ENCODE measurements around the gene TRERF1.

TRERF1 gene

DNA sequence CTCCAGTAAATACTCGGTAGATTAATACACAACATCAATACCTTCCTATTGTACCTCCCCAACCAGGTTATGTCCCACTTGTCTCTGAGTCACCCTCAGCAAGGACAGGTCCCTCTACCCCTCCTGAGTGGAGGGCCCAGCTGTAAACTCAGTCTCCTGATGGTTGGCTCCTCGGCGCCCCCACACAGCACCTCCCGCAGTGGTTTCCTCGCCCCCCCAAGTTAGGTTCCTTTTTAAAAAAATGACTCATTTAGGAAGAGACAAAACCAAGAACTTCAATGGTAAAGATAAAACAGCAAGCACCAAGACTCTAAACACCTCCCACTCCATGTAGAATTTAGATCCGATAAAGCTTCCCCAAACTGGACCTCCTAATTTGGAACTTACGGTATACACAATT is 83.5 kb downstream of the TRERF1 start:
- in situ Hi-C loops (cut with MboI; ENCODE audit: low sequenced_read_pairs): no loop called here

DNA sequence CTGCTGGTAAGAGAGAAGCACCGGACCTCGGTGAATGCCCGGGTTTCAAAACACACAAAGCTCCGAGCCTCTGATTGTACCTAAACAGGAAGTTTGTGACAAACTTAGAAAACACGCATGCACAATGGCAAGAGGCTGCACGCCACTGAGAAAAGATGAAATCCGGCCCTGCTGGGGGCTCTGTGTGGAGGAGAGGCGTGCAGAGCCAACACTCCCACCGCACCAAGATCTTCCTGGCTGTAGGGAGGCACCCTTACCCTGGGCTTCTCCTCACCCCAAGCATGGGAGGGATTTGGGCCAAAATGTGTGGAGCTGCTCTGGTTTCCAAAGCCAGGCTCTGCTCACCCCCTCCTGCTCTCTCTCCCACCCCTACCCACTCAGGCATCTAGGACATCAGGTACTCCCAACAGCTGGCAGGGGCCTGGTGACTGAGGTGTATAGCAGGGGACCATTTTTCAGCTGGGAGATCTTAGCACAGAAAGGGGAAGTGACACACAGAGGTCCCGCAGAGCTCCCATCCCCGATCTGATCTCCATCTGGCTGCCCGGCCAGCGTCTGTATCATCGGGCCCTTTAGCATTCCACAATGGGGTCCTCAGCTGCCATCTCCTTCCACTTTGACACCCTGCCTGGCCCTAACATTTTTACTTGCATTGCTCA is 84.2 kb downstream of the TRERF1 start:
- in situ Hi-C loops (cut with MboI; ENCODE audit: low sequenced_read_pairs): no loop called here

DNA sequence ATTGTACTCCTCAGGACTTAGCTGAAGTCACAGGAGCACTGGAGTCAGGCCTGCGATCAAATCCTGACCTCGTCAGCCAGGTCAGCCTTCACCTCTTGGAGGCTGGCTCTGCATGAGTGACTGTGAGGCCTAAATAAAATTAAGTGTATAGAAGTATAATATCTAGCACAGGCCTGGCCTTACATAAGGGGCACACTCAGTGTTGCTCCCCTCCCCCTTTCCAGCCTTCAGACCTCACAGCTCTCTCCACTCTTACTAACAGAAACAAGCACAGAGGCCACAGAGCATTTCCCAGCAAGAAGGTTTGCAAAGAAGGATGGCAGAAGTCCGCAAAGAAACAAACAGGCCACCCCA is 84.8 kb downstream of the TRERF1 start:
- in situ Hi-C loops (cut with MboI; ENCODE audit: low sequenced_read_pairs): no loop called here

DNA sequence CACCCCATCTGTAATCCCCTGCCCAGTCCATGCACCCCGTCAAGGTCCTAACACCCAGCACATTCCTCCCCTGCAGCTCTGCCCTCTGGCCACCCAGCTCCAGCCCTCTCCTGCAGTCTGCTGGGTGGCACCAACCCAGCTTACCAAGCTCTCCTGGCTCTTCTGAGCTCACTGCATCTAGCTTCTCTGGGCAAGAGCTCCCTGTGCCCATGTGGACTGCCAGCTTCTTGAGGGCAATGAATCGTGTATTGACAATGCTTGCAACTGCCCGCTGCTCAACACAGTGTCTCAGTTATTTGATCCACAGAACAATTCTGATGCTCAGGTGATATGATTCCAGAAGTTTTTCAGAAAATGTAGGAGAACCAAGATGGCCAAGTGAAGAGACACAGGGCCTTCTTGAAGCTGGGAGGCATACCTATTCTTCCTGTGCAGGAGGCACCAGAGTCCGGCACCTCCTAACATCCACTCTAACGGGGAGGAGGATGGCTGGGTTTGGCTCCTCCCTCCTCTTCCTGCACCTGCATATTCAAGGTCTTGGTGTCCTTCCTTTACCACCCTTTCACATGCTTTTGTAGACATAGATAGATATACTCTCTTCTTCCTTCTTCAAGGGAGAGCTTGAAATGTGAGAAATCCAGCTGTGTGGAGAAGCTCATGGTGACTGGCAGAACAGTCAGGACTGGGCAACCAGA is 85.6 kb downstream of the TRERF1 start:
- in situ Hi-C loops (cut with MboI; ENCODE audit: low sequenced_read_pairs): no loop called here

DNA sequence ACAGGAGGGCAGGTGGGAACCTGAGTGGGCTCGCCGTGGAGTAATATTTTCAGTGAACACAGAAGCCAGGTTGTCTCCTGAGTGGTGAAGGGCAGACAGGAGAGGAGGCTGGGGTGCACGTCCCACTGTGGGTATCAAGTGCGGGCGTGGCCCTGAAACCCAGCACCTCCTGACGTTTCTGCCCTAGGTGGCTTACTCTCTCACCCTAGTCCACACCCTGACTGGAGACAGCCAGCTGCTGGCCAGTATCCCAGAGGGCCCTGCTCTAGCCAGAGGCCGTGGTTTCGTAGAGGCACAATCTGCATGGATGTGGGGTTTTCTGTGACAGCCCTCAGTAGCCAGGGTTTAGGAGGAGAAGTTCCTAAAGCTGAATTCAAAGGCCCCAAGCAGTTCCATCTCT is 86.7 kb downstream of the TRERF1 start:
- in situ Hi-C loops (cut with MboI; ENCODE audit: low sequenced_read_pairs): no loop called here

DNA sequence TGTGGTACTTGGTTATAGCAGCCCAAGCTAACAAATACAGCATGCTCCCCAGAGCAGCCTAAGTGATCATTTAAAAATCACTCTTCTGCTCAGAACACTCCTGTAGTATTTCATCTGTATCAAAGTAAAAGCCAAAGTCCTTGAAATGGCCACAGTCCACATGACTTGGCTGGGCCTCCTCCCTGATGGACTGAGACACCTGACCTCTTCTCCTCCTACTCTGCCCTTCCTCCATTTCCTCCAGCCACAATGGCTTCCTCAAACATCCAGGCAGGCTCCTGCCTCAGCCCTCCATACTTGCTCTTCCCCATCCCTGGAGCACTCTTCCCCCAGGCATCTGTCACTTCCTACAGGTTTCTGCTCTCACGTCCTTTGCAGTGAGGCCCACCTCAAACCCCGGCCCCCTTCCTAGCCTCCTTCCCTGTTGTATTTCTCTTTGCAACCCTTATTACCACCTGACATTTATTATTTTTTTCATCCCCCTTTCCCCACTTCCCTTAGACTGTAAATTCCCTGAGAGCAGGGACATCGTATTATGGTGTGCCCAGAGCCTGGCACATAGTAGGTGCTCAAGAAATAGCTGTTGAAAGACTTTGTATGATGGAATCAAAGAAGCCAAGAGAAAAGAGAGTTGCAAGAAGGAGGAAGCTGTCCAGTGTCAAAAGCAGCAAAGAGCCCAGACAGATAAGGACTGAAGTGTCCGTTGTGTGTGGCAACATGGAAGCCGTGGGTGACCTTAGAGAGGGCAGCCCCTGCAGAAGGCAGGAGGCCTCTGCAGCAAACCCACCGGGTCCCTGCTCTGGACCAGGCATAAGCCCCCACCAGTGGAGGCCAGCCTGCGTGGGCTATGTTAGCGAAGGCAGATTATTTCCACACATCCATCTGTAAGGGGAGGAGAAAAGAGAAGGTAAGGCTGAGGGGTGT is 87.5 kb downstream of the TRERF1 start:
- in situ Hi-C loops (cut with MboI; ENCODE audit: low sequenced_read_pairs): no loop called here

DNA sequence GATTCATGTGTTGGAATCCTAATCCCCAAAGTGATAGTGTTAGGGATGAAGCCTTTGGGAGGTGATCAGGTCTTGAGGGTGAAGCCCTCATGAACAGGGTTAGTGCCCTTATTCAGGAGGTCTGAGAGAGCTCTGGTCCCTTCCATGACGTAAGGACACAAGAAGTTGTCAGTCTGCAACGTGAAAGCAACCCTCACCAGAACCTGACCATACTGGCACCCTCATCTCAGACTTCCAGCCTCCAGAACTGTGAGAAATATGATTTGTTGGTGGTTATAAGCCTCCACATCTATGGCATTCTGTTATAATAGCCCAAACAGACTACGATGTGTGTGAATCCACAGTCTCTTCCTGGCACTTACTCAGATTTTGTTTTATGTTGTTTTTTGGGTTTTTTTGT is 90.7 kb downstream of the TRERF1 start:
- in situ Hi-C loops (cut with MboI; ENCODE audit: low sequenced_read_pairs): no loop called here

DNA sequence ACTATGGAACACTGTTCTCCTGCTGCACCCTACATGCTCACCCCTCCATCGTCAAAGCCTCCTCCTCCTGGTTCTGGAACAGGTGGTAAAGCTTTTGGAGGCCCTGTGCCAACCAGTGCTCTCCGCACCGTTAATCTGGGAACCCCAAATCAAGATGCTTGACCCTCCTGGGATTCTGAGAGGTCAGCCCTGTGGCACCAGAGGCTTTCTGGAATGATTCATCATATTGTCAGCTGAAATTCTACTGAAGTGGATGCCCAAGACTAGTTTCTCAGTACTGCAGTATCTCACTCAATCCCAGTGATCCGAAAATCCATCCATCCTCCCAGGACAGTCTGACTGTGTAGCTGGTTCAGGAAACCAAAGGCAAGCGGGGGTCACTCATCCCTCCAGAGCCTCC is 92.7 kb downstream of the TRERF1 start:
- in situ Hi-C loops (cut with MboI; ENCODE audit: low sequenced_read_pairs): no loop called here

DNA sequence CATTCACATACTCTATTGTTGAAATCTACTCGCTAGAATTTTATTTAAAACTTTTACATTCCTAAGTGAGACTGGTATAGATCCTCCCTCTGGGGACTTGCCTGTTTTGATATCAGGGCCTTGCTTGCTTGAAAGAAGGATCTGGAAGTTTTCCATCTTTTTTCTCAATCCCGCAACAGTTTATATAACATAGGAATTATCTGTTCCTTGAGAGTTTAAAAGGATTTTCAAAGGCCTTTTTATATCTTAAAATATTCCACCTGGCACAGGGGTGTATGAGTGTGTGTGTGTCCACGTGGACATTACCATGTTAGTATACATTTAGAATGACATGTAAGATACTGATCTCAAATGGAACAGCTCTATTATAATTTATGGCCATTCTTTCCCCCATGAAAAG is 96.3 kb downstream of the TRERF1 start:
- in situ Hi-C loops (cut with MboI; ENCODE audit: low sequenced_read_pairs): no loop called here

DNA sequence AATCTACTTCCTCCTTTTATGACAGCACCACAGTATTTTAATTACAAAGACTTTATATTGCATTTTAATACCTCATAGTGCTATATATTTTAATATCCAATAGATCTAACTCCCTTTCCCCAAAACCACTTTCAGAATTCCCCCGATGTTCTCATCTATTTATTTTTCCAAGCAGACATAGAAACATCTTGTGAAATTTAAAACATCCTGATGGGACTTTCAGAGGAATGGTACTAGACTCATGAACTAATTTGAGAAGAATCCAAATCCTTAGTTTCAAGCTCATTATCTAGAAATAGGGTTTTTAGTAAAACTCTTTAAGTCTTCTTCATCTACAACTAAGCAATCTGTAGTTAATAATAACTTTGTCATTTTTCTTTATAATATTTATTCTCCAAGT is 97.0 kb downstream of the TRERF1 start:
- in situ Hi-C loops (cut with MboI; ENCODE audit: low sequenced_read_pairs): no loop called here

DNA sequence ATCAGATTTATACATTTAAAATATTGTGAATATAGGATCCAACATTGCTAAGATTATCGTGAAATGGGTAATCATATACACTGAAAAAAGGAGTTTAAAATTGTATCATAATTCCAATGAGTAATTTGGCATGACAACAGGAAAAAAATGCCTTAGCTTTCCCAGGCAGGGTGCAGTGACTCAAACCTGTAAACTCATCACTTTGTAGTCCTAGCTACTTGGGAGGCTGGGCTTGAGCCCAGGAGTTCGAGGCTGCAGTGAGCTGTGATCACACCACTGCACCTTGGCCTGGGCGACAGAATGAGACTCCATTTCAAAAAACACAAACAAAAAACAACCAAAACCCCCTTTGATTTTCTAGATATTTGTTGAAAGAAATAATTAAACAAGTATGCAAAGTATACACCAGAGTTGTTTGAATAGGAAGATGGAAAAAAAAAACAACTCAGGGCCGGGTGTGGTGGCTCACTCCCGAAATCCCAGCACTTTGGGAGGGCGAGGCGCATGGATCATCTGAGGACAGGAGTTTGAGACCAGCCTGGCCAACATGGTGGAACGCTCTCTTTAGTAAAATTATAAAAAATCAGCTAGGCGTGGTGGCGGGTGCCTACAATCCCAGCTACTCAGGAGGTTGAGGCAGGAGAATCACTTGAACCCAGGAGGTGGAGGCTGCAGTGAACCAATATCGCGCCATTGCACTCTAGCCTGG is 98.7 kb downstream of the TRERF1 start:
- in situ Hi-C loops (cut with MboI; ENCODE audit: low sequenced_read_pairs): no loop called here

DNA sequence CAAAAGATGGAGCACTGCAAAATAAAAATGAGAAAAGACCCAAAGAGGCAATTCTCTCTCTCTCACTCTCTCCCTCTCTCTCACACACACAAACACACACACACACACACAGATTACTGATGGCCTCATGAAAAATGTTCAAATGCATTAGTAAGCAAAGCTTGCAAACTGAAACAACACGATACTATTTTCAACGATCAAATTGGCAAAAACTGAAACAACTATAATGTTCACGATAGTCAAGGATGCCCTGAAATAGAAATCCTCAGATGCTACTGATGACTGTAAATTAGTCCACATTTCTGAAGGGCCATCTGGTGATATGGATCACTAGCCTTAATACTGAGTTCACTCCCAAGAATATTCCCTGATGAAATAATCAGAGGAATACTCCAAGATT is 100.8 kb downstream of the TRERF1 start:
- in situ Hi-C loops (cut with MboI; ENCODE audit: low sequenced_read_pairs): no loop called here

DNA sequence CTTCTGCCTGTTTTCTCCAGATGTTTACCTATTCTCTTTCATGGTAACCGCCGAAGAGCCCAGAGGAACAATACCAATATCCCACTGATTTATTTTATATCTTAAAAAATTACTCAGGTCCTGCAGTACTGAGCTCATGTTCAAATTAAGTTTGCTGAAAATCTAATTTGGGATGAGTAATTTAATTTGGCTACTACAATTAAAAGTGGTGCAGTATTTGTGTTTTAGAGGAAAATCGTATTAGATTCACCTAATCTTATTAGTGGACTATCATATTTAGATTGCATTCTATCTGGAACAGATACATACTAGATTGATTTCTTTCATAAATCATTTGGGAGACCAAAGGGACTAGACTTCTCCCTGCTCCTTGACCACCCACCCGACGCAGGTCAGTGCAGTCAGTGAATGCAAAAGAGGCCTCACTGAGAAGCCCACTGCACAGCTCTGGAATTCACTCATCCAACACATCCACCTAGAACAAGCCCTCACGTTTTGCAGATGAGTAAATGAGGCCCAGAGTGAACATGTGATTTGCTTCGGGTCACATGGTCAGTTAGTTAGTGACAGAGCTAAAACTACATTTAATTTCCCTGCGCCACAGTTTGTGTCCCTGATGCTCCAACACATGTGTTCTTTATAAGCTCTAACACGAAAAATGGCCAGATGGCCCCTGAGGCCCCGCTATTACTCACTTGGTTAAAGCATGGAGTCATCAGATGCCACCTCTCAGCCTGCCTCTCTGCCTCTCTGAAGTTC is 101.8 kb downstream of the TRERF1 start:
- in situ Hi-C loops (cut with MboI; ENCODE audit: low sequenced_read_pairs): no loop called here

DNA sequence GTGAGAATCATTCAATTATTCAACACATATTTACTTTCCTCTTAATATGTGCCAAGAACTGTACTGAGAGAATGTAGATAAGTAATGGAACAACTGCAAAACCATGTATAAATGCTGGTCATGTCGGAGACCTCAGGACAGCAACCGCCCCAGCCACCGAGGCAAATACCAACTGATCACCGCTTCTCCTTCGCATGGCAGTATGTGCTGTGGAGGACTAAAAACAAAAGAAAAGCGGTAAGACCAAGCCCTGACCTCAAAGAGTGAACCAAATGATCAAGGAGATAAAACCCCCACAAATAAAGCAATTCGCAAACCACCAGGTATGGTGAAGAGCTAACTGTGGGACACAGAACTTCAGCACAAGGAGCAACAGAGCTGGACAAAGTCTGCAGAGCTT is 104.3 kb downstream of the TRERF1 start:
- in situ Hi-C loops (cut with MboI; ENCODE audit: low sequenced_read_pairs): no loop called here

DNA sequence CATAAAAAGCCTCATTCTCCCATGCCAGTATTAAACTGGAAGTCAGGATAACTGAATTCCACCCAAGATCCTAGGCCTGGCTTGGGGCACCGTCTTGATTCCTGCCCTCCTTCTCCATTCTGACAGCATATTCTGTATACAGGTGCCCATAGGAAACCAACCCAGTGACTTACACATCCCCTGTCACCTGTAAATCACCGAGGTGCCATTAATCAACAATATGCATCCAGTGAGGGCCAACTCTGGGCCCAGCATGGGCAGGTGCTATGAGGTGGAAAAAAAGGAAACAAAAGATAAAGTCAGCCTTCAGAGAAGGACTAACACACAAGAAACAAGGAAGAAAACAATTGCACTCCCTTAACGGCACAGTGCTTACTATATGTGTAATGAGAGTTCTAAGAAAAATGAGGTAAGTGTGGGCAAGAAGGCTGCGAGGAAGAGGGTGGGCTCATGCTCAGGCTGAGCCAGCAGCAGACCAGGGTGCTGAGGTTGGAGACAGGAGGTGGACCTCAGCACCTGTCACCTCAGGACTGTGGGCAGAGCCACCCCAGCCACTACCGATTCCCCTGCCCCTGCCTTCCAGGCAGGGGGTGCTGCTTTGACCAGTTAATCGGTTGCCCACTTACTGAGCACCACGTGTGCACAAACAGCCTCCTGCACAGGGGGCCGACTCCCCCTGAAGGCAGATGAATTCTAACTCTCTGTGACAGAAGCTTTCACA is 105.9 kb downstream of the TRERF1 start:
- in situ Hi-C loops (cut with MboI; ENCODE audit: low sequenced_read_pairs): no loop called here

DNA sequence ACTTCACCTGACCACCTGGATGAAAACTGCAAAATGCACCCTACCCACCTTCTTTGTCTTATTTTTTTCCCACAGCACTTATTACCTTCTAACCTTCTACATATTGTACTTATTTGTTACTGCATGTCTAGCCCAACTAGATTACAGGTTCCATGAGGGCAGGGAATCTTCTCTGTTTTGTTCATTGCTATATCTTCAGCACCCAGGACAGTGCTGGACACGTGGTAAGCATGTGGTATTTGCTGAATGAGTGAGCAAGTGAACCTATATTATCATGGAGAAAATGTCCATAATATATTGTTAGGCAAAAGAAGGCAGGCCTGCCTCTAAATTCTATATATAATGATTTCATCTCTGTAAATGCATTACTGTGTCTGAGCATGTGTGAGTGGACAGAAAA is 107.0 kb downstream of the TRERF1 start:
- in situ Hi-C loops (cut with MboI; ENCODE audit: low sequenced_read_pairs): no loop called here

DNA sequence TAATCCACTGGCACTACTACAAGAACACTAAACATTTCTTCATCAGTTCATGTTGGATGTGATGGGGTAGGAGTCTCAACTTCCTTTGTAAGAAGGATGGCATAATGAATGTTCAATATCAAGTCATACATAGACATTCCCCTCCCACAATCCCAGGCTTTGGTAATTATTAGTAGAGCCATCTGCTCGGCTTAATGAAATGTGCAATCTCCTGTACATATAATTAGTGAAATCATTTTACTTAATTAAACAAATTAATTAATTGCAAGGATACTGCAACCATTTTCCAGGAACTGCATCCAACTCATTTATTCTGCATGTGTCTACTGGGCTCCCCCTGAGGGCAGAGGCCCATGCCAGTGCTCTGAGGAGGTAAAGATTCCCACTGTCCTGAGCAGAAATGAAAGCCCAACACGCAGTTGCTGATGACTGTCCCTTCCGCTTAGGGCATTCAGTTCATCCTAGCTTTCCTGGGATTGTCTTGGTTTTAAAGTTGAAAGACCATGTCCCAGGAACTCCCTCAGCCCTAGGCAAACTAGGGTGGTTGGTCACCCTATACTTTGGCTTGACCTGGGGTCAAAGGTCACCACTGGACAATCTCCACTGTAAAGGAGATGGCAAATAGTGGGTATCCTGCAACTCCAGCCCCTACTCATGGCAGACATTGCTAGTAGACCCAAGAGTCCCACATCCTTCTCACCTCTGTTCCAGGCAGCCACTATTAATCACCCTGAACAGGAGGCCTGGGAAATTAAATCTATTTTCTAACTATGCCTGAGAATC is 109.8 kb downstream of the TRERF1 start:
- in situ Hi-C loops (cut with MboI; ENCODE audit: low sequenced_read_pairs): no loop called here

DNA sequence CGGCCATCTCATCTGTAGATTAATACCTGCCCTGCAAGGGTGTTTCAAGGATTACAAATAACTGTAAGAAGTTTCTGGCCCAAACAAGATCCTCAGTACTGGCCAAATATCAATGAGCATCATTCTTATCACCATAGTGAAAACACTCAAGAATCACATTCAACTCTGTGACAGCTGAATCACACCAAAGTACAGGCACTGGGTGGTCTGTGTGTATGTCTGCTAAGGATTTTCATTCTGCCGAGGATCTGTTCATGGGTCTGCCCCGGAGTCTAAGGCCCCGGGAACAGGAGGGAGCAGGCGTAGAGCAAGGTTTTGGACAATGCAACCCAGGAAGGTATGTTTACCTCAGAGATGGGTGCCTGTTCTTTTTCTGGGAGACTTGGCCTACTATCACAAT is 110.5 kb downstream of the TRERF1 start:
- in situ Hi-C loops (cut with MboI; ENCODE audit: low sequenced_read_pairs): no loop called here

DNA sequence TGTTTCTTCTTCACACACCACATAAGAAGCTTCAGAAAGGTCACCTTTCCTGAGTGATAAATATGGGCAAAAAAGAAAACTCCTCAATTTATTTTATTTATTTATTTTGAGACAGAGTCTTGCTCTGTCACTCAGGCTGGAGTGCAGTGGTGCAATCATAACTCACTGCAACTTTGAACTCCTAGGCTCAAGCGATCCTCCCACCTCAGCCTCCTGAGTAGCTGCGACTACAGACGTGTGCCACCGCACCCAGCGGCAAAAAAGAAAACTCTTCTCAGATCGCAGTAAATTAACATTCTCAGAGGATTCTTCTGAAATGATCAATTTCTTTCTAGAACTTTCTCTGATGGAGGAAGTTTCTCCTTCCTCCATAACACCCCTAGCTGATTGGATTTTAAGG is 111.2 kb downstream of the TRERF1 start:
- in situ Hi-C loops (cut with MboI; ENCODE audit: low sequenced_read_pairs): no loop called here

All from HL-60/S4 (cell line).